22Rv1 (cell line): Measurements from ENCODE around the gene AXIN1.
A peak's percentile ranks its signal among the peaks of the same experiment; 100 is the strongest.

Source experiments
- H3K27ac ChIP-seq: fragments of 450-650 bp; 2 replicates; pipeline ENCODE4 v1.5.1; 2017
- ZFX ChIP-seq: fragments of 450-650 bp; IDR thresholded peaks from 2 replicates; pipeline ENCODE4 v1.6.1; 2017; ENCODE audit warnings: antibody characterized with exemption, borderline replicate concordance
- TF ChIP-seq, protein P1 (sequence below): fragments of 450-650 bp; IDR thresholded peaks from 2 replicates; pipeline ENCODE4 v1.5.1; 2017; ENCODE audit warnings: mild to moderate bottlenecking

The AXIN1 gene

DNA sequence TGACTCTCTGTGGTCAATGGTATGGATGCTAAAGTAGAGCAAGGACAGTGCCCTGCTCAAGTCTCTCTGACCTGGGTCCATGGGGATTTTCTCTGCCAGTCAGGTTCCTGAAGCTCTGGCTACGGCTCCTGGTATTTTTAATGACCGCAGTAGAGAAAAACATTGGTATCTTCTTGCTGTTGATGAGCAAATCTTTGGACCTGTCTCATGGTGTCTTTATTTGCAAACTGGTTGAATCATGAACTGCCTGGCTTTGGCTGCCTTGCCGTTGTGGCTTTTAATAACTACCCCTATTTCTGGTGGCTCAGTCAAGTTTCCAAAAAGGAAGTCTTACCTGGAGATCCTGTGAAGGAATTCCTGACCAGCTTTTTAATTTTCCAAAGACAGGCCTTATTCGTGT is 109.2 kb downstream of the AXIN1 start:
- no peak overlapping the region for H3K27ac ChIP-seq
- no peak for TF ChIP-seq ZFX
- TF ChIP-seq, protein P1, sequence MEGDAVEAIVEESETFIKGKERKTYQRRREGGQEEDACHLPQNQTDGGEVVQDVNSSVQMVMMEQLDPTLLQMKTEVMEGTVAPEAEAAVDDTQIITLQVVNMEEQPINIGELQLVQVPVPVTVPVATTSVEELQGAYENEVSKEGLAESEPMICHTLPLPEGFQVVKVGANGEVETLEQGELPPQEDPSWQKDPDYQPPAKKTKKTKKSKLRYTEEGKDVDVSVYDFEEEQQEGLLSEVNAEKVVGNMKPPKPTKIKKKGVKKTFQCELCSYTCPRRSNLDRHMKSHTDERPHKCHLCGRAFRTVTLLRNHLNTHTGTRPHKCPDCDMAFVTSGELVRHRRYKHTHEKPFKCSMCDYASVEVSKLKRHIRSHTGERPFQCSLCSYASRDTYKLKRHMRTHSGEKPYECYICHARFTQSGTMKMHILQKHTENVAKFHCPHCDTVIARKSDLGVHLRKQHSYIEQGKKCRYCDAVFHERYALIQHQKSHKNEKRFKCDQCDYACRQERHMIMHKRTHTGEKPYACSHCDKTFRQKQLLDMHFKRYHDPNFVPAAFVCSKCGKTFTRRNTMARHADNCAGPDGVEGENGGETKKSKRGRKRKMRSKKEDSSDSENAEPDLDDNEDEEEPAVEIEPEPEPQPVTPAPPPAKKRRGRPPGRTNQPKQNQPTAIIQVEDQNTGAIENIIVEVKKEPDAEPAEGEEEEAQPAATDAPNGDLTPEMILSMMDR: no peak

DNA sequence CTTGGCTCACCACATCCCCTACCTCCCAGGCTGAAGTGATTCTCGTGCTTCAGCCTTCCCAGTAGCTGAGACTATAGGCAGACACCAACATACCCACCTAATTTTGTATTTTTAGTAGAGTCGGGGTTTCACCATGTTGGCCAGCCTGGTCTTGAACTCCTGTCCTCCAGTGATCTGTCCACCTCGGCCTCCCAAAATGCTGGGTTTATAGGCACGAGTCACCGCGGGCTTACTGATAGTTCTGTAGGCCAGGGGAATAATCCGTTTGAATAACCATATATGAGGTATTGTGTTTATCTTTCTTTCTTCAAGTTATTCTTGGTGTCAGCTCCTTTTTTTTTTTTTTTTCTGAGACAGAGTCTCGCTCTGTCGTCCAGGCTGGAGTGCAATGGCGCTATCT is 110.2 kb downstream of the AXIN1 start:
- H3K27ac ChIP-seq: no peak overlapping the region
- TF ChIP-seq ZFX: no peak
- TF ChIP-seq, protein P1: no peak

DNA sequence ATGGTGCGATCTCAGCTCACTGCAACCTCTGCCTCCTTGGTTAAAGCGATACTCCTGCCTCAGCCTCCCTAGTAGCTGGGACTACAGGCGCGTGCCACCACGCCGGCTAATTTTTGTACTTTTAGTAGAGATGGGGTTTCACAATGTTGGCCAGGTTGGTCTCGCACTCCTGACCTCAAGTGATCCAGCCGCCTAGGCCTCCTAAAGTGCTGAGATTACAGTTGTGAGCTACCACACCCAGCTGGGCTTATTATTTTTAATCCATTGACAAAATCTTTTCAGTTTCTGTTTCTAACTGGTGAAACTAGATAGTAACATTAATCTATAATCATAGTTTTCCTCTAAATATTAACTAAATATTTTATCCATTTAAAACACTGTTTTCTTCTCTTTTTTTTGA is 112.0 kb downstream of the AXIN1 start:
- H3K27ac ChIP-seq: no peak overlapping the region
- no peak for TF ChIP-seq ZFX
- TF ChIP-seq, protein P1: no peak

DNA sequence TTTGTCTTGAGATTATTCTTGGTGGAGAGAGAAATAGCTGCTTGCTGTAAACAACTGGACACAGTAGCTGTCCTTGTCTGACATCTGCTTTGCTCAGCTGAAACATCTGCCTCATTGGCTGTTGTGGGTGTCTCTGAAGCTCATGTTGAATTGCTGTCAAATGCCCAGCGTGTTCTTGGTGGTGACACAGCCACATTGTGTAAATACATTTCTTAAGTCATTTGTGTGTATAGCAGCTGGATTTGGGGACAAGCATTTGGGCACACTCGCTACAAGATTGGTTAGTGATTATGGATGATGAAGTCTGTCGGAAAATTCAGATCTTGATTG is 112.6 kb downstream of the AXIN1 start:
- TF ChIP-seq ZFX: no peak
- TF ChIP-seq, protein P1: no peak
- H3K27ac ChIP-seq: peak overlapping the region; percentile 26; the same call in 1 of the 2 replicates
